Measurements from ENCODE around the gene ARL5C.
"Not testable (repeated sequence)": the region's sequence is repeated elsewhere in the genome, so short reads cannot be mapped to it uniquely, and the experiment has no call there.

Gene ARL5C

DNA sequence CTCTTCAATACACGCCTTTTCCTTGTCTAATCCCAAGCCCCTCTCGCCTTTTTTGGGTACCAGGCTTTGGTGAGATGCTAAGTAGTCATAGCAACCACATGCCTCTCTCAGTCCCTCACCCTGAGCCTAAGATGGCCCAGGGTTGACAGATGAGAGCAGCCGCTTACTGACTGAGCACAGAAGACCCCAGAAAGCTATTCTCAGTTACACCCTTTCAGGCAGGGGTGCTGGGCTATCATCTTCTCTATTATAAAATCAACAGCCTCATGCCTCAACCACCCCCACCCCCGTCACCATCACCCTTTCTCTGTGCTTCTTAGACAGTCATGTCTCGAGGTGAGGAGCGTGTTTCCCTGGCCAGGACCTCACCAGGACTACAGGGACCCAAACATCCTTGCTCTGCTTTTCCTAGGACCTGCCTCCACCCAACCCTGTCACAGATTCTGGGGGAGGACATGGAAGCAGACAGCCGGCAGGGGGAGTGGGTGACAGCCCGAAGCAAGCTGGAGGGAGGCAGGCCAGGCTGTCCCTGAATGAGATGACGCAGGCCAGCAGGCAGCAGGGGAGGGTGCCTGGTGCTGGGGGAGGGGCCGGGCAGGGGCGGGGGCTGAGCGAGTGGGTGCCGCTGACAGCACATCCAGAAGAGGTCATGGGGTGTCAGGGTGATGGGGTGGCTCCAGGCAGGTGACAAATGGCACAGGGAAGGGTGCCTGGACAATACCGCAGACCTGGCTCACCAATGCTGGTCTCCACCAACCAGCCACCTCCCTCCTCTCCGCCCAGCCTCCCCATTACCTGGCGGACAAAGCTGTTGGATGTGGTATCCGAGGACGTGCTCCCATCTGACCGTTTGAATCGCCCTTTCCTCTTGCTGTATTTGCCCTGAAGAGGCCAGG is 28.4 kb upstream of the ARL5C start:
- no peak for DNase-seq

DNA sequence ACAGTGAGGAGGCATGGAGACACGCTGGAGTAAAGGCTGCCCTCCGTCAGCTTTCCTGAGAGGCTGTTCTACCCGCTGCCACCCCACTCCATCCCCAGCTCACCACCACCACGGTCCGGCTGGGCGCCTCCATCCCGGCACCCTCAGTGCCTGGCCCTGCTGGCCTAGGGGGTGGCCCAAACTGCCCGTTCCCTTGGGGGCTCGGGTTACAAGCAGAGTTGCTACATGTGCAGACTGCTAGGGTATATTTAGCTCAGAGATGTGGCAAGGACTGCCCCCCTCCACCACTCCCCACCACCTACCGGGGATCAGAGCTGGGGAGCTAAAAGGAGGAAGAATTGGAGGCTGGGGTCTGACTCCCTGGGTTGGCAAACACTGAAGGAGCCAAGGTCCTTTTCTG is 27.4 kb upstream of the ARL5C start:
- DNase-seq = no peak

DNA sequence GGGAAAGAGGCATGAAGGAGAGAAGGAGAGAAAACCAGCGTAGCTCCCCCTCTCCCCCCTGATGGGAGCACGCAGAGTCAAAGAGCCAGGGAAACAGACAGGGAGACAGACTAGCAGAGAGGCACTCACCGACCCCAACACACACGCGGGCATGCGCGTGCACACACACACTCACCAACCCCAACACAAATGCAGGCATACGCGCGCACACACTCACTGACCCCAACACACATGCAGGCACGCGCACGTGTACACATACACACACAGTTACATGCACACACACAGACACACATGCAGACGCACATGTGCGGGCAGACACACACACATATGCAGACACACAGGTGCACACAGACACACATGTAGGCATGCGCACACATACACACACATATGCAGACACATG is 26.9 kb upstream of the ARL5C start:
- DNase-seq = no peak

- DNase-seq = no peak
Measured at GRCh38 chr17:39191750-39192510, 26.0 kb upstream of the ARL5C start.

DNA sequence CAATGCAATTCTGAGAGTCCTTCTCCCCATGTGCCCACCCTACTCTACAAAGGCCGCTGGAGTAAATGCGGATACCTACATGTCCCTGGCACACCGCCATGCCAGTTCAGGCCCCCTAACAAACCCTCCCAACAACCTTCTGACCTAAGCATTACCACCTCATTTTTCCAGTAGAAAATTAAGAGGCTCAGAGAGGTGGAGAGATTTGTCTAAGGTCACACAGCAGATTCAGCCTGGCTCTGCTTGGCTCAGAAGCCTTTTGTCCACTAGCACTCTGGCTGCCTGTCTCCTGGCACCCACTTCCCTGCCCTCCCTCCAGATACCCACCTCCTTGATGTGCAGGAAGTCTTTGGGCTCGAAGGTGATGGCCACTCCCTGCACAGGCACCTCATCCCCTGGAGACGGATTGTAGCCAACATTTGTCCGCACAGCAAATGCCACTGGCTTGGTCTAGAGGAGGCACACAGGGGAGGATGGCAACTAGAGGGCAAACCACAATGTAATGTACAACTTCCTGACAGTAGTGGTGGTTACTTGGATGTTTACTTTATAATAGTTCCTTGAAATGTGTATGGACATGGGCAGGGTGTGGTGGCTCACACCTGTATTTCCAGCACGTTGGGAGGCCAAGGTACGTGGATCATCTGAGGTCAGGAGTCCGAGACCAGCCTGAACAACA is 21.3 kb upstream of the ARL5C start:
- no peak for DNase-seq

- DNase-seq = peak; percentile 32
Measured at GRCh38 chr17:39186481-39187002, 20.6 kb upstream of the ARL5C start.

- DNase-seq = no peak
Measured at GRCh38 chr17:39183720-39184119, 17.8 kb upstream of the ARL5C start.

DNA sequence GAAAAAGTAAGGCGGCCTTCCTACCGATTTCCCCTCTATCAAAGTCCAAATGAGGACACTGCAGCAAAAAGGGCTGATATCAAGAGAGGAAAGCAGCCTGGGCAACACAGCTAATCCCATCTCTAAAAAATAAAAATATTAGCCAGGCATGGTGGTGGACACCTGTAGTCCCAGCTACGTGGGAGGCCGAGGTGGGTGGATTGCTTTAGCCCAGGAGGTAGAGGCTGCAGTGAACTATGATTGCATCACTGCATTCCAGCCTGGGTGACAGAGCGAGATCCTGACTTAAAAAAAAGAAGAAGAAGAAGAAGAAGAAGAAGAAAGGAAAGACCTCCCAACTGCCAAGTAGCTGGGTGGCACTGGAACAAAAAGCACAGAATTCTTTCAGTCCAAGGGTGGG is 17.1 kb upstream of the ARL5C start:
- no peak for DNase-seq

GRCh38 chr17:39181303-39181702 is 15.3 kb upstream of the ARL5C start:
- no peak for DNase-seq

DNA sequence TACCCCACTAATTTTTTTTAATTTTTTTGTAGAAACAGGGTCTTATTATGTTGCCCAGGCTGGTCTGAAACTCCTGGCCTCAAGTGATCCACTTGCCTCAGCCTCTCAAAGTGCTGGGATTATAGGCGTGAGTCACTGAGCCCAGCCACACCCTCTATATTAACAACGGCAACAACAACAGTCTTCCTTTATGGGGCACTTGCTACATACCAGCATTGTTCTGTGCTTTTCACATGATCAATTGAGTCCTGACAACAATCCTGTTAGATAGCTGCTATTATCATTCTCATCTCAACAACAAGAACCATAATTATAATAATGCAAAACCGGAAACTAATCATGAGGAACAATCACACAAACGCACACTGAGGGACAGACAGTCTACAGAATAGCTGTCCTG is 12.6 kb upstream of the ARL5C start:
- no peak for DNase-seq

GRCh38 chr17:39177256-39177655 is 11.3 kb upstream of the ARL5C start:
- DNase-seq = peak; percentile 64

DNA sequence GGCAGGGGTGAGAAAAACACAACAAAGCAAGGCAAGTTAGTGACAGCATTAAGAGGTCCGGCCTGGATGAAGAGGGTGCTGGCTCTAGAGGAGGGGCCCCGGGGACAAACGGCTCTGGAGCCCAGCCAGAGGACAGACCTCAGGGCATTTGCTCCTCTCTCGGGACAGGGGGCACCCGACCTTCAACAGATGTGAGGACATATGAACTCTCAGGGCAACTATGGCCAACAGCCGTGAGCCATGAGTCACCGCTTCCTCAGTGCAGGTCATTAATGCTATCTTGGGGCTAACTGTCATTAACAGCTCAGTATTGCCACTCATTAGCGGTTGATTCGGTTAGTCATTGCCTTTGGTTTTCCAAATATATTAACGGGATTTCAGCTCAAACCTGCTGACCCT is 9.7 kb upstream of the ARL5C start:
- DNase-seq = no peak

DNA sequence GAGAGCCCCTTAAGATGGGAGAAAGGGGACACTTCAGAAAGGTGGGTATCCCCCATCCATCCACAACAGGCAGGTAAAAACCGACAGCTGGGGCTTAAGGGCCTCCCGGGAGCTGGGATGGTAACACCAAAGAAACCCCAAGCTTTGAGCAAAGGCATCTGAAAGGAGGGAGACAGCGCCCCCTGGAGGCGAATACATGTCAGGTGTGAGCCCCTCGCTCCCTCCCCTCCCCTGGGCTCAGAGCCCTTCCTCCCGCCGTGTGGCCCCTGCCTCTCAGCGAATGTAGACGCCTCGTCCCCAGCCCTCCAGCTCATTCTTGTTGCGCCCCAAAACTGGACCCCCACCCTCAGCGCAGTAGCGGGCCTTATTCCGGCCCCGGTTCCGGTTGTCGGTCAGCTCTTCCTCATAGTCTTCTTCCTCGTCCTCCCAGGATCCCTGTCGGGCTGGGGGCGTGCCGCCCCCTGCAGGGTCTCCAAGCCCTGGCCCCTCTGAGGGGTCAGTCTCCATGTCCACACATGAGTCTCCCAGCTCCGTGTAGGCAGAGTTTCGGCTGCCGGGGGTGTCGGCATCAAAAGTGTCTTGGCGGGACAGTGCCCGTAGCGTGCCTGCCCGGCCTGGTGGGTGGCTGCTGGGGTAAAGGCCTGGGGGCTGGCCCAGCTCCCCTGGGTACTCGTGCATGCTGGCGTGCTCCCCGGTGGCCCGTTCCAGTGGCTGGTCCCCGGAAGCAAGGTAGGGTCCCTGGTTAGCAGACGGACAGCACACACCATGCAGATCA is 9.1 kb upstream of the ARL5C start:
- DNase-seq = peak; percentile 86

DNA sequence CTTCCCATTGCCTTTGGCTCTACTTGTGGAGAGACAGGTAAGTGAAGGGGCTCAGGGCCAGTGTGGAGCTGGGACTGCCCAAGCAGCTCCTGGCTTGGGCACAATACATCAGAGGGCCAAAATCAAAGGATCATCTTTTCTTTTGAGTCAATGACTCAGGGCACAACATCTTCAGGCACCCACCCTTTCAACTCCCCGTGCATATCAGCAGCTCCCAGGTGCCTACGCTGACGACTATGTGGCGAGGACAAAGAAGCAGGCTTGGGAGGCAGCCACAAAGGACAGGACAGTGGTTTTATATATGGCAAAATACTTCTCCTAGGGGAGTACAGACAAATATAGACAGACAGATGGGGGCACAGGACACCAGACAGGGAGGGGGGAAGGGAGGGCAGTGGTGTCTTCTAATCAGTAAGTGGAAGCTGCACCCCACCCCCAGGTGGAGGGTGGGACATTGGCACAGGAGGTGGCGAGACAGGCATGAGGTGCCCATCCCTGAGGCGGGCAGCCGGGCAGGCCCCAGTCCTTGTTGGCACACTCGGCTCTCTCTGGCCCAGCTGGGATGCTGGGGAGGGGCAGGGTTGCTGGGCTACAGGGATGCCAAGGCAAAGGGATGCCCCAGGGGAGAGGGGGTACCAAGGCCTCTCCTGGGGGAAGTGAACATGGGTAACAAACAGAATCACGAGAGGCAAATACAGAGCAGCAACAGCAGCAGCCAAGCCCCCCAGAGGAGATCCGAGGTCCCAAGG is 7.7 kb upstream of the ARL5C start:
- no peak for DNase-seq

DNA sequence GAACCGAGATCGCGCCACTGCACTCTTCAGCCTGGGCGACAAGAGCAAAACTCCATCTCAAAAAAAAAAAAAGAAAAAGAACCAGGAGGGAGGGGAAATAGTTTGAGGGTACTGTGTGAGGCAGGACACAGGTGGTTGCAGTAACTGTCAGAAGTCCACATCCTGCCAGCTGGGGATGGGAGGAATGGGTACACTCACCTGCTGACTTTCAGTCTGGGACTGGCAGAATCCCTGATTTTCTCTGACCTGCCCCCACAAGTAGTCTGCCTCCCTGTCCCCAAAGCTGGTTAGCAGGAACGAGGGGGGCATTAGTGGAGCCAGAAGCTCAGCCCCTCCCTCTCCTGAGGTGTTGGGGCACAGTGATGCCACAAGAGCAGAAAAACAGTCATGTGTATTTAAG is 7.1 kb upstream of the ARL5C start:
- DNase-seq = no peak

DNA sequence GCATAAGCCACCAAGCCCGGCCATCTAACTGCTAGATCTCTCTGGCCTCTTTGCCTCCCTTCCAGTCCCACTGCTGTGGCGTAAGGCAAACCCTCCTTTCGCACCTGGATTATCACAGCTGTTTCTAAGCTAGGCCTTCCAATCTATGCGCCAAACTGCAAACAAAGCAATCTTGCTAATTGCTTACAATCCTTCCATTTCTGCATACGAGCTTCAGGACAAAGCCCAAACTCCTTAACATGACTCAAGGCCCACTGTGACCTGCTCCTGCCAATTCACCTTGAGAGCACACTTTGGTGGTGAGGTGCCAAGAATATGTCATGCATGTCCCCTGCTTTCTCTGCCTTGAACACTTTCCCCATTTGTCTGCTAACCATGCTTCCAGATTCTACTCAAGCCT is 6.0 kb upstream of the ARL5C start:
- no peak for DNase-seq

DNA sequence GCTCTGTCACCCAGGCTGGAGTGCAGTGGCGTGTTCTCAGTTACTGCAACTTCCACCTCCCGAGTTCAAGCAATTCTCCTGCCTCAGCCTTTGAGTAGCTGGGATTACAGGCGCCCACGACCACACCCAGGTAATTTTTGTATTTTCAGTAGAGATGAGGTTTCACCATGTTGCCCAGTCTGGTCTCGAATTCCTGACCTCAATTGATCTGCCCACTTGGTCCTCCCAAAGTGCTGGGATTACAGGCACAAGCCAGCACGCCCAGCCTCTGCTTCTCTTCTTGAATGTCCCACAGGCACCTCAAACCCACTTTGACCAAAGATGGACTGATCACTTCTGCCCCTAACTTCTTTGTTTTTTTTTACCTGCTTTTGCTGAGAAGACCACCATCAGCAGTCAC is 4.6 kb upstream of the ARL5C start:
- no peak for DNase-seq

DNA sequence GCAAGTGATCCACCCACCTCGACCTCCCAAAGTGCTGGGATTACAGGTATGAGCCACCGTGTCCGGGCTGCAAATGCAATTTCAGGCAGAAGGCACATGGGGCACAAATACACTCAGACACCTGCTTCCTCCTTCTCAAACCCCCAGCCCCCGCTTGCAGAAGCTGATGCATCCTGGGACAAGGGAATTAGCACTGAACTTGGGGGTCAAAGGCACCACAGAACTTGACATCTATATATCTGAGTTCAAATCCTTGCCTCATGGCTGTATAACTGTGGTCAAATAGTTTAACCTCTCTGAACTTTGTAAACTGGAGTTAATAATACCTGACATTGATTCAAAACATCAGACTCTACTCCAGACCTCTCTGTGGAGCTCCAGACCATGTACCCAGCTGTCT is 4.1 kb upstream of the ARL5C start:
- DNase-seq = no peak

DNA sequence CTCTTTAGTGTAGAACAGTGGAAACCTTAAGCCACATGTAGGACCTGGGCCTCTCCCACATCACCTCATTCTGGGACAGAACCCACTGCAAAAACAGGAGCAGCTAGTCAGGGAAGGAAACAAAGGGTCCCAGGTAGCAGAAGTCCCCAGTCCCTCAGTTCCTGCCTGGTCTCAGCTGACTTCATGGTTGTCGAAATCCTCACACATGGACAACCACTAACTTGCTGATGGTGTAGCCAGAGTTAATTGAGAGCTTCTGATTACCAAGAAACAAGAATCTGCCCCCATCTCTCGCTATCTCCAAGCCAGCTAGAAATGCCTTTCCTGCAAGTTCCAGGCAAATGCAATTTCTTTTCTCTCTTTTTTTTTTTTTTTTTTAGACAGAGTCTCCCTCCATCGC is 3.6 kb upstream of the ARL5C start:
- DNase-seq = no peak

DNA sequence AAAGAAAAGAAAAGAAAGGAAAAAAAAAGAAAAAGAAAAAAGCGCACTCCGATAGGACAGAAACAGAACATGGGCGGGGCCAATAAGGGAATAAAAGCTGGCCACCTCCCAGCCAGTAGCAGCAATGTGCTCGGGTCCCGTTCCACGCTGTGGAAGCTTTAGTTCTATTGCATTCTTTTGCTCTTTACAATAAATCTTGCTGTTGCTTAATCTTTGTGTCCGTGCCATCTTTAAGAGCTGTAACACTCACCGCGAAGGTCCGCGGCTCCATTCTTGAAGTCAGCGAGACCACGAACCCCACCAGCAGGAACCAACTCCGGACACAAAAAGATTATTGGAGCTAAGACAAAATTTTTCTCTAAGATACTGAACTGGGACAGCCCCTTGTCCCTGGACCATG is 3.1 kb upstream of the ARL5C start:
- DNase-seq = no peak

GRCh38 chr17:39168503-39168902 is 2.5 kb upstream of the ARL5C start:
- DNase-seq = not testable (repeated sequence)

DNA sequence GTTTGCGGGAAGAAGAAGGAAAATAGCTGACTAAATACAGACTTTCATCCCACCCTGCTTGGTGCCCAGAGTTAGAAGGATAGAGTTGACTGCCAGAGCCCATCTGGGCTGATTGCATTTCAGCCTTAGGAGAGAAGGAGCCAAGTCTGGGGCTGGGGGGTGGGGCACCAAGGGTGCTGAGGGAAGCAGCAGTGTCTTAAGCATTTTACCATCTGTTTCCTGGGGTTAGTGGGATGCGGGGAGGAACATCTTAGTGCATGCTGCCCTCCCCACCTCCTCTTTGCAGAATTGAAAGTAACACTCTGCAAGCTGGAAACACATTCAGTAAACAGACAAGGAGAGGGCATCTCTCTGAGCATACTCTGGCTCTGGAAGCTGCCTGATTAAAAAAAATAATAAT is 1.5 kb upstream of the ARL5C start:
- DNase-seq = peak; percentile 60

Measured in NCI-H69 (cell line).